Adrenal gland (tissue), 5 donors: ENCODE measurements around the gene IST1.

ENCODE experiments used
- POLR2A ChIP-seq, 2 donors: fragments of 450-650 bp; IDR thresholded peaks; one replicate each; pipeline ENCODE4 v1.6.1; 2017; ENCODE audit warnings: antibody characterized with exemption in 2 of 2, mild to moderate bottlenecking in 2 of 2, moderate library complexity in 1 of 2
- TF ChIP-seq, protein P1 (sequence below), 6 experiments: fragments of 450-650 bp in 4 of 6; fragments of 200-600 bp in 2 of 6; sonication (generic) in 1 of 6; IDR thresholded peaks; 1 replicate in 5 of 6; 2 replicates in 1 of 6; pipeline versions ENCODE4 v1.5.1 to v1.8.0; 2016 to 2021; ENCODE audit warnings: antibody characterized with exemption in 6 of 6, mild to moderate bottlenecking in 2 of 6, moderate library complexity in 1 of 6
- donor health status: DM: no; HTN: no; CAD: no.

DNA sequence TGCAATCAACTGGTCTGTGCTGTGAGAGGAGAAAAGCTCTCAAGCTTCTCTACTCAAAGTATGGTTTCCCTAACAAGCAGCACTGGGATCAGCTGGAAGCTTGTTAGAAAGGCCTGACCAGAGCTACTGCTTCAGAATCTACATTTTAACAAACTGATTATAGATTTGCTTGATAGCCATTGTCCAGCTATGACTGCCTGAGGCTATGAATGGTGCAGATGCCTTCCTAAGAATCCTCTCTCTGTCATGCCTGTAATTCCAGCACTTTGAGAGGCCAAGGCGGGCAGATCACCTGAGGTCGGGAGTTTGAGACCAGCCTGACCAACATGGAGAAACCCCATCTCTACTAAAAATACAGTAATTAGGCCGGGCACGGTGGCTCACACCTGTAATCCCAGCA is 76.2 kb downstream of the IST1 start:
- no peak for TF ChIP-seq POLR2A (IDR thresholded peaks at IDR 0.05)
- TF ChIP-seq, protein P1, sequence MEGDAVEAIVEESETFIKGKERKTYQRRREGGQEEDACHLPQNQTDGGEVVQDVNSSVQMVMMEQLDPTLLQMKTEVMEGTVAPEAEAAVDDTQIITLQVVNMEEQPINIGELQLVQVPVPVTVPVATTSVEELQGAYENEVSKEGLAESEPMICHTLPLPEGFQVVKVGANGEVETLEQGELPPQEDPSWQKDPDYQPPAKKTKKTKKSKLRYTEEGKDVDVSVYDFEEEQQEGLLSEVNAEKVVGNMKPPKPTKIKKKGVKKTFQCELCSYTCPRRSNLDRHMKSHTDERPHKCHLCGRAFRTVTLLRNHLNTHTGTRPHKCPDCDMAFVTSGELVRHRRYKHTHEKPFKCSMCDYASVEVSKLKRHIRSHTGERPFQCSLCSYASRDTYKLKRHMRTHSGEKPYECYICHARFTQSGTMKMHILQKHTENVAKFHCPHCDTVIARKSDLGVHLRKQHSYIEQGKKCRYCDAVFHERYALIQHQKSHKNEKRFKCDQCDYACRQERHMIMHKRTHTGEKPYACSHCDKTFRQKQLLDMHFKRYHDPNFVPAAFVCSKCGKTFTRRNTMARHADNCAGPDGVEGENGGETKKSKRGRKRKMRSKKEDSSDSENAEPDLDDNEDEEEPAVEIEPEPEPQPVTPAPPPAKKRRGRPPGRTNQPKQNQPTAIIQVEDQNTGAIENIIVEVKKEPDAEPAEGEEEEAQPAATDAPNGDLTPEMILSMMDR (IDR thresholded peaks at IDR 0.05), result no peak
